GM20000 (cell line): ENCODE results near the gene ANXA2R.
A peak's percentile ranks its signal among the peaks of the same experiment; 100 is the strongest.

Source experiments
- DNase-seq: peaks from one replicate; pipeline ENCODE4 v3.0.0; 2012; ENCODE audit warnings: low spot score
- TF ChIP-seq, protein P1 (sequence below): IDR thresholded peaks from 2 replicates; pipeline ENCODE4 v1.5.1; 2012; ENCODE audit warnings: mild to moderate bottlenecking, control low read depth; ENCODE audit errors: extremely low read depth, missing control alignments

Gene ANXA2R

DNA sequence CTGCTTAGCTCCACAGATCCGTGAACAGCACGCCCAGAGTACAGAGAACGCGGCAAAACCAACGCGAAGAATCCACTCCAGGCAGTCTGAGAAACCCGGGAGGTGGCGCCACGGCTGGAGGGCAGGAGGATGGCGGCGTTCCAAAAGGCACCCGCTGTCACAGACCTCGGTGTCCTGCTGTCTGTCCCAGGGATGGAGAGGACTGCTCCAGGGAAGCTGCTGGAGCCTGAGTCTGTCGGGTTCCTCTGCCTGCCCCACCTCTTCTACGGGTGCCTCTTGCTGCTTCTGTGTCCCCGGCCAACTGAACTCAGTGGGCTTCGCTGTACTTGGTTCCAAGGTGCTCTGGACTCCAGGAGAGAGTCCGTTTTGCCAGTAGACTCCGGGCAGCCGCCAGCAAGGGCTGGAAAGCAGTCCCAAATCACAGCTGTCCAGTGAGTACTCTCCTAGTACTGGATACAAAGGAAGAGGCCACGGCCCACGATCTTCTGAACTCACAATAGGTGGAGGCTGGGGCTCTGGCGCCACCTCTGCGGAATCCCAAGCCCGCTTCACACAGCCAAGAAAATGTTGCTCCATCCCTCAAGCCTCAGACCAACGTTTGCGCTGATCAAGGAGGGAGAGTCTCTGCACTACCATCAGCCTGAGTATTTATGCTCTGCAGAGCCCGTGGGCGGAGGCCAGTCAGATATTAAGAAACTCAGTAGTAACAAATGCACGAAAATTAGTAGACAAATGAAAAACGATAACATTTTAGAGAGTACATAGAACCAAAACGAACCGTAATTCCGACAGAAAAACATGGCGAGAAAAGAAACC, 440 bp downstream of the ANXA2R start:
- peak; percentile 39 for DNase-seq
- TF ChIP-seq, protein P1, sequence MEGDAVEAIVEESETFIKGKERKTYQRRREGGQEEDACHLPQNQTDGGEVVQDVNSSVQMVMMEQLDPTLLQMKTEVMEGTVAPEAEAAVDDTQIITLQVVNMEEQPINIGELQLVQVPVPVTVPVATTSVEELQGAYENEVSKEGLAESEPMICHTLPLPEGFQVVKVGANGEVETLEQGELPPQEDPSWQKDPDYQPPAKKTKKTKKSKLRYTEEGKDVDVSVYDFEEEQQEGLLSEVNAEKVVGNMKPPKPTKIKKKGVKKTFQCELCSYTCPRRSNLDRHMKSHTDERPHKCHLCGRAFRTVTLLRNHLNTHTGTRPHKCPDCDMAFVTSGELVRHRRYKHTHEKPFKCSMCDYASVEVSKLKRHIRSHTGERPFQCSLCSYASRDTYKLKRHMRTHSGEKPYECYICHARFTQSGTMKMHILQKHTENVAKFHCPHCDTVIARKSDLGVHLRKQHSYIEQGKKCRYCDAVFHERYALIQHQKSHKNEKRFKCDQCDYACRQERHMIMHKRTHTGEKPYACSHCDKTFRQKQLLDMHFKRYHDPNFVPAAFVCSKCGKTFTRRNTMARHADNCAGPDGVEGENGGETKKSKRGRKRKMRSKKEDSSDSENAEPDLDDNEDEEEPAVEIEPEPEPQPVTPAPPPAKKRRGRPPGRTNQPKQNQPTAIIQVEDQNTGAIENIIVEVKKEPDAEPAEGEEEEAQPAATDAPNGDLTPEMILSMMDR: peak; percentile 31

DNA sequence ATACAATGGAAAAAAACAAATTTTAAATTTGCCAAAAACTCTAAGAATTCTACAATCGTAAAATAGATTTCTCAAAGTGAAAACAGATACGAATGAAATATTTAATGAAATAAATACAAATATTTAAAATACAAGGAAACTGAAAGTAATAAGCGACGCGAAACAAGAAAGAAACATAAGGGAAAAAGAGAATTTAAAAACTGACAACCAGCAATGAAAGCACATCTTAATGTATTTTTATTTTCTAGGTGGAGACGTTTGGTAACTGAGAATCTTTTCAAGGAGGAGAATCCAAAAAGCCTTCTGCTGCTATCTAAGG, 1.0 kb downstream of the ANXA2R start:
- TF ChIP-seq, protein P1: no peak
- no peak for DNase-seq

DNA sequence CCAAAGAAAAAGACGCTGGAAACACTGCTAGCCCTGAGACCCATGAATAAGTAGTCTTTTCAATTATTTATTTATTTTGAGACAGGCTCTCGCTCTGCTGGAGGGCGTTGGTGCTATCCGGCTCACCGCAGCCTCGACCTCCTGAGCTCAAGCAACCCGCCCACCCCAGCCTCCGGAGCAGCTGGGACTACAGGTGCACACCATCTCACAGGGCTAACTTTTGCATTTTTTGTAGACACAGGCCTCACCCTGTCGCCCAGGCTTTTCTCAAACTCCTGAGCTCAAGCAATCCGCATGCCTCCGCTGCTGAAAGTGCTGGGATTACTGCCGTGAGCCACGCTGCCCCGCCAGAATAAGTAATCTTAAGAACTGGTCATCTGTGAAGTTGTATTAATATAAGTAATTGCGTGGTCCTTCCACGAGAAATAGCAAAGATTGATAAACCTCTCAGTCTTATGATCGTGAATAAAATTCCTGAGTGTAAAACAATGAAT, 1.6 kb downstream of the ANXA2R start:
- no peak for DNase-seq
- TF ChIP-seq, protein P1: no peak

DNA sequence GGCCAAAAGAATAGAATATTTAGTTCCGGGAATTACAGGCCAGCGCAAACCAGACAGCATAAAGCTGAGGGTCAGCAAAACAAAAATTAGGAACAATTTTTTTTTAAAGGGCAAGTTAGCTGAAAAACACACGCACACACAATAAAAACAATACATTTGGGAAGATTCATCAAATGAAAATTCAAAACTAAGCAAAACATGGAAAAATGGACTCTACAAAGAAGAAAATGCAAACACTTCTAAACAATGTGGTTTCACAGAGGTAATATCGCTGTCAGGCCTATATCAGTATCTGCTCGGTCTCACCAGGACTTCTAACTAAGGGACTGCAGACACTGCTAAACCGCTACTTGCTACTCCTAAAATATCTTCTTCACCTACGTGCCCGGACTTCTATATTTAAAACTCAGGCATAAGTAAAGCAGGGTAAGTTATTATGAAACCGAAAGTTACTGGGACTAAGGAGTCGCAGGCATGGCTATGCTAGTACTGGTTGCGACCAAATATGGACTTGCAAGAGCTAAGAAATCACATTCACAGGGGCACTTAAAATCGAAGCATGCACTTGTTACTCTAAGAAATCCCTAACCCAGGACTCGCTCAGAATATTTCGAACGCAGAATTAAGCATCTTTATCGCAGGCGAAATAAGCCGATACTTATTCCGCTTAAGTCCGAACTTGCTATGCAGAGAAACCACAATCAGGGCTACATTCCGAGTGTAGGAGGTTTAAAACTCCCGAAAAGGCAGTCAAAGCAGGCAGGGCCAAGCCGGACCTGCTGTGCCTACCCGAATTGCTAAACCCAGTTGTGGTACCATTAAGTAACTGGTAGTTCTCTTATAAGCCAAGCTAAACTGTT, 2.3 kb downstream of the ANXA2R start:
- DNase-seq: peak; percentile 44
- TF ChIP-seq, protein P1: no peak

DNA sequence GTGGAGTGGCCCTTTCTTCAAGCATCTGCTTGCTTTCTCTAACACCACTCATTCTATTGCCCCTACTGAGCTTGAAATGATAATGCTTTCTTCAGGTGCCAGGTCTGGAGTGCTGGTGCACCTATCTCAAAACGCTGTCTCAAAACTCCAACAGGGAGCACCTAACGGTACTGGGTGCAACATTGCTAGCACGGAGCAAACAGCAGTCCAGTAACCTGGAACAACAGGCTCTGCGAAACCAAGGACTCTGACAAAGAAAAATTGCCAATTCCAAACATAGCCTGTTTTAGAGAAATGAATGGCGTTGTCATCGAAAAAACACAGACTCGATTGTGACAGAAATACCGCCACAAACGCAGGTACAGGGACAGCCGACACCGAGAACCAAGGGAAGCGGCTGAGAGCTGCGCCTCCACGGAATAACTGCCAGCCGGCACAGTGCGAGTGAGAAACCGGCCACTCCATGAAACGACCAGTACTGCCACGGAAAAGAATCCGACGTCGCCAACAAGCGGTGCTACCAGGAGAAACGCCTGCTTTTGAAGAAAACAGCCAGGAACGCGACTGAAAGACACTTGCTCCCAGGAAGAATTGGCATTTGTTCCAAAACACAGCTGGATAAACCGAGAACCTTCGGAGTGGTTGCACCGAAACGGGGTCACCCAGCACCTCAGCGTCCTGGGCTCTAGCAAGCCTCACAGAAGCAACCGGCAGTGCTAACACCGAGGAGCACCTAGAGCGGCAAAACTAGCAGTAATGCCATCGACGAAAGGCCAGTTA, 3.1 kb downstream of the ANXA2R start:
- no peak for DNase-seq
- TF ChIP-seq, protein P1: no peak

DNA sequence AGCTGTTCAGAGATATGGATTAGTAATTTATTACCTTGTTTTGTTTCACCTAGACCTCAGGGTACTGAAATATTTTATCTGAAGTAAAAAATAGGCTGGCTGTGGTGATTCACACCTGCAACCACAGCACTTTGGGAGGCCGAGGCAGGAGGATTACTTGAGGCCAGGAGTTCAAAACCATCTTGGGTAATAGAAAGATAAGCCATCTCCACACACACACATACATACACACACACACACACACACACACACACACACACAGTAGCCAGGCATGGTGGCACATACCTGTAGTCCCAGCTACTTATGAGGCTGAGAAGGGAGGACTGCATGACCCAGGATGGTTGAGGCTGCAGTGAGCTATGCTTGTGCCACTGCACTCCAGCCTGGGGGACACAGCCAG, 3.7 kb downstream of the ANXA2R start:
- TF ChIP-seq, protein P1: no peak

More for the DNA sequence above, 3.7 kb downstream of the ANXA2R start:
- DNase-seq: no peak
